GM12891 (cell line): Measurements from ENCODE around the gene DPH5.

Experiments used
- PAX5 ChIP-seq: IDR thresholded peaks from 2 replicates; pipeline ENCODE4 v1.6.1; 2011; ENCODE audit warnings: low read length, moderate library complexity, mild to moderate bottlenecking; ENCODE audit not compliant: insufficient read depth, severe bottlenecking
- POLR2A ChIP-seq: IDR thresholded peaks from 2 replicates; pipeline ENCODE4 v1.6.1; 2011; ENCODE audit warnings: low read depth, low read length, control low read depth
- TAF1 ChIP-seq: IDR thresholded peaks from 2 replicates; pipeline ENCODE4 v1.6.1; 2011; ENCODE audit warnings: low read depth, low read length, control low read depth

- TF ChIP-seq POLR2A (no peak), TAF1 (no peak), PAX5 (no peak)
Observed at GRCh38 chr1:101028466-101028865, 2.9 kb upstream of the DPH5 start.
